HEK293 (cell line): Measurements from ENCODE around the gene RBMS3.

Experiments used
- CTCF ChIP-seq: fragments of 450-650 bp; formaldehyde crosslinking; IDR thresholded peaks from 2 replicates; pipeline ENCODE4 v1.5.1; 2016; ENCODE audit warnings: missing biosample characterization, missing genetic modification characterization
- HOXD13 ChIP-seq: sonication (generic); formaldehyde crosslinking; IDR thresholded peaks from 2 replicates; pipeline ENCODE4 v1.8.0; 2022; ENCODE audit warnings: missing genetic modification reagents, borderline replicate concordance
- TSHZ1 ChIP-seq: fragments of 450-650 bp; formaldehyde crosslinking; IDR thresholded peaks from 2 replicates; pipeline ENCODE4 v1.5.1; 2016; ENCODE audit warnings: missing biosample characterization, missing genetic modification characterization, borderline replicate concordance
- YY1 ChIP-seq: fragments of 450-650 bp; formaldehyde crosslinking; IDR thresholded peaks from 2 replicates; pipeline ENCODE4 v1.5.1; 2018; ENCODE audit warnings: missing biosample characterization, missing genetic modification characterization
- ZNF596 ChIP-seq: fragments of 450-650 bp; IDR thresholded peaks from 2 replicates; pipeline ENCODE4 v1.5.0; 2018; ENCODE audit warnings: missing biosample characterization, mild to moderate bottlenecking, missing genetic modification characterization, moderate library complexity
- ZSCAN16 ChIP-seq: fragments of 450-650 bp; formaldehyde crosslinking; IDR thresholded peaks from 2 replicates; pipeline ENCODE4 v1.5.1; 2016; ENCODE audit warnings: missing biosample characterization, missing genetic modification characterization

GRCh38 chr3:29414468-29415224 is 133.8 kb downstream of the RBMS3 start:
- TF ChIP-seq TSHZ1 (no peak), HOXD13 (CRISPR knock-in tag) (no peak), CTCF (tag by site-specific recombination) (no peak), ZNF596 (tag by site-specific recombination) (no peak), YY1 (no peak), ZSCAN16 (tag by site-specific recombination) (no peak)
